ENCODE measurements around the gene ERC1.

DNA sequence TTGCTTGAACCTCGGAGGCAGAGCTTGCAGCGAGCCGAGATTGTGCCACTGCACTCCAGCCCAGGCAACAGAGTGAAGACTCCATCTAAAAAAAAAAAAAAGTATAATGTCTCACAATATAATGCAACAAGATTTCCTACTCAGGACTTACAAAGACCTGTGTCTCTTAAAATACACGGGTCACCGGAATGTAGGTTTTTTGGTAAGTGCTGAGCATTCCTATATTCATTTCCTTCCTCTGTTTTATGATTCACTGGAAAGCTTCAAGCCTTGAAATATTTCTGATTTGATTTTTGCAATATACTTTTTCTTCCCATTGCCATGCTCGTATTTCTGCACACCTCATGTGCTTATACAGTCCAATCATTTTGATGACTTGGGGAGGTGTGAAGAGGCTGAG is 357.6 kb downstream of the ERC1 start:
- TF ChIP-seq CTCF (conservative IDR thresholded peaks at IDR 0.05 in 1 of 2, IDR thresholded peaks at IDR 0.05 in 1 of 2; ENCODE audit: low read depth in 1 of 2, low read length in 2 of 2), result no peak
- TF ChIP-seq EZH2 (IDR thresholded peaks at IDR 0.05; ENCODE audit: low read length, missing control alignments), result no peak
